PFSK-1 (cell line): ENCODE measurements around the gene TMEM171.

Experiments used
- FOXP2 ChIP-seq: optimal IDR thresholded peaks from 2 replicates; pipeline ENCODE3; 2011; ENCODE audit warnings: borderline replicate concordance, control low read depth, inconsistent platforms; ENCODE audit not compliant: insufficient read depth; ENCODE audit errors: extremely low read length, extremely low read depth
- POLR2AphosphoS5 ChIP-seq: IDR thresholded peaks from 2 replicates; pipeline ENCODE4 v1.6.1; 2012; ENCODE audit warnings: low read depth, mild to moderate bottlenecking, control low read depth, low read length, moderate library complexity
- REST ChIP-seq, 2 experiments: IDR thresholded peaks; 2 replicates each; pipeline versions ENCODE4 v1.6.1 to v1.8.0; 2011 to 2012; ENCODE audit warnings: low read depth in 2 of 2, low read length in 2 of 2, control low read depth in 1 of 2, inconsistent platforms in 1 of 2, mild to moderate bottlenecking in 1 of 2, moderate library complexity in 1 of 2; ENCODE audit not compliant: insufficient read depth in 1 of 2
- SIN3A ChIP-seq: IDR thresholded peaks from 2 replicates; pipeline ENCODE4 v1.6.1; 2012; ENCODE audit warnings: mild to moderate bottlenecking, low read length, moderate library complexity, borderline replicate concordance; ENCODE audit not compliant: insufficient read depth
- TAF1 ChIP-seq: IDR thresholded peaks from 2 replicates; pipeline ENCODE4 v1.6.1; 2012; ENCODE audit warnings: low read length, control low read depth, borderline replicate concordance; ENCODE audit not compliant: insufficient read depth

TMEM171 gene

DNA sequence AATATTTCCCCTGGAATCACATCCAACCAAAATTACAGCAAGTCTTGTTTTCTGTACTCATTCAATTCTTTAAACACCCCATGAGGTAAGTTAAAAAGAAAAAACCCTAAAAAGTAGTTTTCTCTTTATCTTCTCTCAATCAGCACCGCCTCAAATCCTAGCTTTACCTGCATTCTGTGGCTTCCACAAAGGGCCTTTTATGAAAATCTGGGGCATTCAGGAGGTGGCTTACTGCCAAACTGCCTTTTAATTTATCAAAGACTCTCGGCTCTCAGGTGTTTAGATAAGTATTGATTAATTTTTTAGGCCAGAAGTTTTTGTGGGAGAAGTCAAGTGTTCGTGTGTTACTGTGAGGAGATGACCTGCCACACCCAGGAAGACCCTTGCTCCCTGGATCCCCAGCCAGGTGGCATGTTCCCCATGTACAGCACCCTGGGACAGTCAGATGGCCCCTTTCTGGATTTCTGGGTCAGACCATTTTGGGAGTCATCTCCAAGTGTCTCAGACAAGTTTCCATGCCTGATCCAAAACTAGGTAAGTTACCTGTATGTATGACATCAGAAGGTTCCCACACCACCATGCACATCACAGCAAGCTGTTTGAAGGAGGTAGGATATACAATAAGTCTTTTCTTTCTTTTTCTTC, 6.2 kb upstream of the TMEM171 start:
- TF ChIP-seq REST (IDR thresholded peaks at IDR 0.05; ENCODE audit: insufficient read depth in 1 of 2, low read depth in 2 of 2, low read length in 2 of 2) (no peak), FOXP2 (no peak), POLR2AphosphoS5 (no peak), TAF1 (no peak)

- no peak for TF ChIP-seq SIN3A
- TF ChIP-seq TAF1, result no peak
- TF ChIP-seq REST (IDR thresholded peaks at IDR 0.05; ENCODE audit: insufficient read depth in 1 of 2, low read depth in 2 of 2, low read length in 2 of 2), result no peak
- no peak for TF ChIP-seq FOXP2
- TF ChIP-seq POLR2AphosphoS5, result no peak
These were observed 4.8 kb upstream of the TMEM171 start for GRCh38 chr5:73115399-73116051.

GRCh38 chr5:73116506-73116905, 3.9 kb upstream of the TMEM171 start:
- TF ChIP-seq POLR2AphosphoS5, result no peak
- no peak for TF ChIP-seq TAF1
- no peak for TF ChIP-seq FOXP2
- no peak for TF ChIP-seq REST (IDR thresholded peaks at IDR 0.05; ENCODE audit: insufficient read depth in 1 of 2, low read depth in 2 of 2, low read length in 2 of 2)
- no peak for TF ChIP-seq SIN3A

DNA sequence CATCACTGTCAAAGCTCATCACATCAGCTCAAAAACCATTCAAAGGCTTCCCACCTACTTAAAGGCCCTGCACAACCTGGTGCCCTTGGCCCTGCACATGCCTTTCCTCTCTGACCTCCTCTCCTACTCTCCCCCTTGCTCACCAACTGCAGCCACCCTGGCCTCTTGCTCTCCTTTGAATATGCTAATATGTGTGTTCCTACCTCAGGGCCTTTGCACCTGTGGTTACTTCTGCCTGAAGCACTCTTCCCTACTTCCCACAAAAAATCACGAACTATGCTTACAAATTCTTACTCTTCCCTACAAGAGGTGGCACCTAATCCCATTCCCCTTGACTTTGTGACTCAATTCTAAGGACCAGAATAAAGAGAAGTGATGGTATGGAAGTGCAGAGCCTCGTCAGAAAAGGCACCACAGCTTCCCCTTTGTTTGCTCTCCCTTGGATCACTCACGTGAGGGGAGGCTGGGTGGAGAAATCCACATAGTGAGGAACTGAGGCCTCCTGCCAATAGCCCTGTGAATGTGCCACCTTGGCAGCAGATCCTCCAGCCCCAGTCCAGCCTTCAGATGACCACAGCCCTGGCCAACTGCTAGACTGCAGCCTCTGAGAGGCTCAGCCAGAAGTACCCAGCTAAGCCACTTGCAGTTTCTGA, 3.2 kb upstream of the TMEM171 start:
- TF ChIP-seq REST (IDR thresholded peaks at IDR 0.05; ENCODE audit: insufficient read depth in 1 of 2, low read depth in 2 of 2, low read length in 2 of 2) (no peak), POLR2AphosphoS5 (no peak), SIN3A (no peak), TAF1 (no peak), FOXP2 (no peak)
